ENCODE results near the gene PDZRN4.

DNA sequence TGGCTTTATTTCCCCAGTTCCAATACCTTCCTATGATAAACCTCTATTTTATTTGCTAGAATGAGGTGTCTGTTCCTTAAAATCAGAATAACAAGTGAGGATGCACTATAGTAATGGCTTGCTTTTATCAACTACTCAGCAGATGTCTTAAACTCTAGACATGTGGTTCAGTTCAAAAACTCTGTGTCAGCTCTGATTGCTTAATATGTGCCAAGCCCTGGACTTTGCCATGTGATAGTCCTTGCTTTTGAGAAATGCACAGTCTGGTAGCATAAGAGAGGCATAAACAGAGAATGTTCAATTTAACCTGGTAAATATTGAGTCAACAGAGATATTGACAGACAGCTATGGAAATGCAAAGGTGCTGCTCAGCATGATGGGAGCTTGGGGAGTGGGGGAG lies 254.8 kb downstream of the PDZRN4 start:
- TF ChIP-seq NFIC (IDR thresholded peaks at IDR 0.05) (no peak), EP300 (IDR thresholded peaks at IDR 0.05; ENCODE audit: borderline replicate concordance) (no peak), EGR1 (IDR thresholded peaks at IDR 0.05) (no peak), FOXM1 (IDR thresholded peaks at IDR 0.05; ENCODE audit: borderline replicate concordance, low read depth) (no peak), YY1 (IDR thresholded peaks at IDR 0.05; ENCODE audit: low read depth) (no peak), RAD21 (IDR thresholded peaks at IDR 0.05; ENCODE audit: low read depth) (no peak), ZBTB7A (IDR thresholded peaks at IDR 0.05; ENCODE audit: low read depth) (no peak), TAF1 (IDR thresholded peaks at IDR 0.05; ENCODE audit: low read depth) (no peak), CEBPB (IDR thresholded peaks at IDR 0.05) (no peak)
- TF ChIP-seq, protein P1, sequence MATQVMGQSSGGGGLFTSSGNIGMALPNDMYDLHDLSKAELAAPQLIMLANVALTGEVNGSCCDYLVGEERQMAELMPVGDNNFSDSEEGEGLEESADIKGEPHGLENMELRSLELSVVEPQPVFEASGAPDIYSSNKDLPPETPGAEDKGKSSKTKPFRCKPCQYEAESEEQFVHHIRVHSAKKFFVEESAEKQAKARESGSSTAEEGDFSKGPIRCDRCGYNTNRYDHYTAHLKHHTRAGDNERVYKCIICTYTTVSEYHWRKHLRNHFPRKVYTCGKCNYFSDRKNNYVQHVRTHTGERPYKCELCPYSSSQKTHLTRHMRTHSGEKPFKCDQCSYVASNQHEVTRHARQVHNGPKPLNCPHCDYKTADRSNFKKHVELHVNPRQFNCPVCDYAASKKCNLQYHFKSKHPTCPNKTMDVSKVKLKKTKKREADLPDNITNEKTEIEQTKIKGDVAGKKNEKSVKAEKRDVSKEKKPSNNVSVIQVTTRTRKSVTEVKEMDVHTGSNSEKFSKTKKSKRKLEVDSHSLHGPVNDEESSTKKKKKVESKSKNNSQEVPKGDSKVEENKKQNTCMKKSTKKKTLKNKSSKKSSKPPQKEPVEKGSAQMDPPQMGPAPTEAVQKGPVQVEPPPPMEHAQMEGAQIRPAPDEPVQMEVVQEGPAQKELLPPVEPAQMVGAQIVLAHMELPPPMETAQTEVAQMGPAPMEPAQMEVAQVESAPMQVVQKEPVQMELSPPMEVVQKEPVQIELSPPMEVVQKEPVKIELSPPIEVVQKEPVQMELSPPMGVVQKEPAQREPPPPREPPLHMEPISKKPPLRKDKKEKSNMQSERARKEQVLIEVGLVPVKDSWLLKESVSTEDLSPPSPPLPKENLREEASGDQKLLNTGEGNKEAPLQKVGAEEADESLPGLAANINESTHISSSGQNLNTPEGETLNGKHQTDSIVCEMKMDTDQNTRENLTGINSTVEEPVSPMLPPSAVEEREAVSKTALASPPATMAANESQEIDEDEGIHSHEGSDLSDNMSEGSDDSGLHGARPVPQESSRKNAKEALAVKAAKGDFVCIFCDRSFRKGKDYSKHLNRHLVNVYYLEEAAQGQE (IDR thresholded peaks at IDR 0.05; ENCODE audit: low read depth): no peak
- TF ChIP-seq, protein P2, sequence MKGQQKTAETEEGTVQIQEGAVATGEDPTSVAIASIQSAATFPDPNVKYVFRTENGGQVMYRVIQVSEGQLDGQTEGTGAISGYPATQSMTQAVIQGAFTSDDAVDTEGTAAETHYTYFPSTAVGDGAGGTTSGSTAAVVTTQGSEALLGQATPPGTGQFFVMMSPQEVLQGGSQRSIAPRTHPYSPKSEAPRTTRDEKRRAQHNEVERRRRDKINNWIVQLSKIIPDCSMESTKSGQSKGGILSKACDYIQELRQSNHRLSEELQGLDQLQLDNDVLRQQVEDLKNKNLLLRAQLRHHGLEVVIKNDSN (IDR thresholded peaks at IDR 0.05): no peak
- TF ChIP-seq, protein P3, sequence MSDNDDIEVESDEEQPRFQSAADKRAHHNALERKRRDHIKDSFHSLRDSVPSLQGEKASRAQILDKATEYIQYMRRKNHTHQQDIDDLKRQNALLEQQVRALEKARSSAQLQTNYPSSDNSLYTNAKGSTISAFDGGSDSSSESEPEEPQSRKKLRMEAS (IDR thresholded peaks at IDR 0.05): no peak
